ENCODE results near the gene WNT6.

DNA sequence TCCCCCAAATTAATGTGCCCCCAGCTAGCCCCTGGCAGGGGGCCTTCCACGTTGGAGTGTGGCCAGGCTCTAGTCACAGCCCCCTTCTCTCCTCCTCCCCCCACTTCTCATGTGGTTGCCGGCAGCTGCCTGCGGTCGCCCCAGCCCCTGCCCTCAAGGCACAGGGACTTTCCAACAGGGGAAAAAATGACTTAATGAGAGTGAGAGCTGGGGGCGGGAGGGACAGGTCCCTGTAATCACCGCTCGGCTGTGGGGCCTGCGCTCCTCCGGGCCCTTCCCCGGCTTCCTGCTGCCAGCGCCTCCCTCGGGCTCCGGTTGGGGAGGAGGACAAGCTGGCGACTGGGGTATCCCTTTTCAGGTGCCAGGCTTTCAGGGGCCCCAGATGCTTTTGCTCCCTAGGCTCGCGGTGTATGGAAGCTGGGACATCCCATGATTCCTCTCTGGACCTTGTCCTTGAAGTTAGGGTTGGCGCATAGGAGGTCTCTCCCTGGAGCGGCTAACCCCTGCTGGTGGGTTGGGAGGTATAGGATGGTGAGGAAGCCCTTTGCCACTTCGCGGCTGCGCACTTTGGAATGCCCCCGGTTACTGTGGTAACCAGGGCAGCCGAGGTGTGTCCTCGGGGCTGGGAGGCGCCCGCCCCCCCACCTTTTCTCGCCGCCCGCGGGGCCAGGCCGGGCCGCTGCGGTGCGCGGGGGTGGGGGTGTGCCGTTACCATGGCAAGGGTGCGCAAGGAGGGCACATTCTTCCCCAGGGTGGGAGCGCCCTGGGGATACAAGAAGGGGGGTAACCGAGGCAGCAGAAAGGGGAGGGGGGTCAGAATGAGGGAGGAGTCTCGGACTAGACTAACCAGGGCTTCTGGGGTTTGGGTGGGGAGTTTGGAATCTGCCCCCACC, 37.1 kb downstream of the WNT6 start:
- TF ChIP-seq EZH2 (IDR thresholded peaks at IDR 0.05; ENCODE audit: insufficient read depth, poor library complexity, severe bottlenecking) (no peak), EZH2phosphoT487 (IDR thresholded peaks at IDR 0.05; ENCODE audit: insufficient read depth, low read depth) (no peak)
